PFSK-1 (cell line): ENCODE data around the gene BAAT.

Source experiments
- POLR2AphosphoS5 ChIP-seq: IDR thresholded peaks from 2 replicates; pipeline ENCODE4 v1.6.1; 2012; ENCODE audit warnings: low read depth, mild to moderate bottlenecking, control low read depth, low read length, moderate library complexity
- TAF1 ChIP-seq: IDR thresholded peaks from 2 replicates; pipeline ENCODE4 v1.6.1; 2012; ENCODE audit warnings: low read length, control low read depth, borderline replicate concordance; ENCODE audit not compliant: insufficient read depth

DNA sequence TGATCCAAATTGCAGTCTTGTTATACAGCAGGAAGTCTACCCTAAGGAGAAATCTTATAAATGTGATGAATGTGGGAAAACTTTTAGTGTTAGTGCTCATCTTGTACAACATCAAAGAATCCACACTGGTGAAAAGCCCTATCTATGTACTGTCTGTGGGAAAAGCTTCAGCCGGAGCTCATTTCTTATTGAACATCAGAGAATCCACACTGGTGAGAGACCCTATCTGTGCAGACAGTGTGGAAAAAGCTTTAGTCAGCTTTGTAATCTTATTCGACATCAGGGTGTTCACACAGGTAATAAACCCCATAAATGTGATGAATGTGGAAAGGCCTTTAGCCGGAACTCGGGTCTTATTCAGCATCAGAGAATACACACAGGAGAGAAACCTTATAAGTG is 24.3 kb upstream of the BAAT start:
- TF ChIP-seq POLR2AphosphoS5, result no peak
- no peak for TF ChIP-seq TAF1
